ENCODE measurements around the gene KIF21B.

KIF21B gene

DNA sequence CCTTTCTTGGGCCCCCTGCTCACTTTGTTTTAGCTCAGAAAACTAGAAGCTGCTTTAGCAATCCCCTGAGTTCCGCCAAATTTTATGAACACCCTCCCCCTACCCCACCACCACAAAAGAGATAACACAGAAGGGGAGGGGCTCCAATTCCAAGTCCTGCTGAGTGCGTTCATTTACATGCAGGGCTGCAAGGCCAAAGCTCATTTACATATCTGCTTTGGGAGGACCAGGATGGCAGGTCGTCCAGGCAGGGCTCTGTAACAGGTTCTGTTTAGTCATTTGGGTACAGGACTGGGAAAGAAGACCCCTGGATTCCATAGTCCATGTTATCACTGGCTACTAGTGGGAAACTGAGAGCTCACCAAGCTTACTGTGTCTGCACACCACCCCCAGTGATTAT lies 35.9 kb upstream of the KIF21B start:
- no peak for DNase-seq (ENCODE audit: low read depth in 1 of 2, low spot score in 1 of 2)
- TF ChIP-seq JUND (IDR thresholded peaks at IDR 0.05; ENCODE audit: low read depth): no peak
- in situ Hi-C loops (cut with HindIII; ENCODE audit: low pct_unique_long_range_greater_than_20kb, low sequenced_read_pairs): no loop called here

DNA sequence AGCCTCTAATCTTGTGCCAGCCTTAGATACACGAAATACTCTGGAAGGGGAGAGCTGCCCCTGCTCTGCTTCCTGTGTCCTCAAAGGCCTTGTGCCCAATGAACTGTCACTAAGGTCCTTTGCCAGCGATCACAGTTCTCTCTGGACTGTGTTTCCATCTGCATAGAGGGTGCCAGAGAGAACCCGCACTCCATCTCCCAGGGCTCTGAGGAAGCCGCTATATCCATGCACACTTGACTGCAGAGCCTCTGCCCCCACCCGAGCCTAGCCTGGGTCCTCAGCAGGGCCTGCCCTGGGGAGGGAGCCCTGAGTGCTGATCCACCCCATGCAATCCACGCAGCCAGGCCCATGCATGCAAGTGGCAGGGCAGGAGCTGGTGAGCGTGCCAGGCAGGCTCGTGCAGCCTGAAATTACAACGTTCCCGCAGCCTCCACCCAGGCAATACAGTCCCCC lies 30.6 kb upstream of the KIF21B start:
- no peak for TF ChIP-seq JUND (IDR thresholded peaks at IDR 0.05; ENCODE audit: low read depth)
- no peak for DNase-seq (ENCODE audit: low read depth in 1 of 2, low spot score in 1 of 2)
- in situ Hi-C loops (cut with HindIII; ENCODE audit: low pct_unique_long_range_greater_than_20kb, low sequenced_read_pairs): no loop called here

DNA sequence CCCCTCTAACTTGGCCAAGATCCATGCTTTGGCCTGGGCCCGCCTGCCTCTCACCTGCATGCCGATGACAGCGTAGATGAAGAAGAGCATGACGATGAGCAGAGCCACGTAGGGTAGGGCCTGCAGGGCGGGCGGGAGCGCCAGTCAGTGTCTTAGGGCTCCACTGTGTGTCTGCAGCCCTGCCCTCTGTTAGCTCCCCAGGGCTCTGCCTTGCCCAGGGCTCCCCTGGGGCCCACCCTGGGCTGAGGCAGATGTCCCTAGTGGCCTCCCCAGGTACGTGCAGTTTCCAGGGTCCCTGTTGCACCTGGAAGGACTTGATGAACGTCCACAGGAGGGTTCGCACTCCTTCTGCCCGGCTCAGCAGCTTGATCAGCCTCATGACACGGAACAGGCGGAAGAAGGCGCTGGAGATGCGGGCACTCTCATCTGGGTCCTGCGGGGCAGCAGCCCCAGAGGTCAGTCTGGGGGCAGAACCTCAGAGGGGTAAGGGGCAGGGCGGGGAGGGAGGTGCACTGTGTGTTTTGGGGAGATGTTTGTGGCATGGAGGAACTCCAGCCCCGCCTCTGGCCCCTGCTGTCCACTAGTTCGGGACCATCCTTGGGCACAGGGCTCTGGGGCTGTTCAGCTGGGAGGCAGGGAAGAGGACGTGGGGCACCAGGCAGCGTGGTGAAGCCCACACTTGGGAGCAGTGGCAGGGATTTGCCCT lies 29.8 kb upstream of the KIF21B start:
- in situ Hi-C loops (cut with HindIII; ENCODE audit: low pct_unique_long_range_greater_than_20kb, low sequenced_read_pairs): no loop called here
- DNase-seq (ENCODE audit: low read depth in 1 of 2, low spot score in 1 of 2): no peak
- TF ChIP-seq JUND (IDR thresholded peaks at IDR 0.05; ENCODE audit: low read depth): no peak

DNA sequence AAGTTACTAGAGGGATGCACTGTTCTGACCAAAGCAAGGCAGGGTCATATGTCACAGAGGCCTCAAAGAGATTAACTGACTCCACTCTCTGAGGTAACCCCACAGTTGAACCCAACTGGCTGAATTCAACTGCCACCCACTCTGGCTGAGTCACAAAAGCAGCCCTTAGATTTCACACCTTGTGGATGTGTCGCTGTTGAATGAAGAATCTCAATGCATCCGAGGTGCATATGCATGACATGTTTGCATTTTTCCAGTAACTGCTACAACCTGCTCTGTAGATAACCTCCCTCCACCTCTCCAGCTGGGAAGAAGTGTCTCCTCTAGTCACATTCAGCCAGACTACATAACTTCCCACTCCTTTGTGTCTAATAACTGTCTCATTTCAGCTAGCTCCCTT lies 27.9 kb upstream of the KIF21B start:
- in situ Hi-C loops (cut with HindIII; ENCODE audit: low pct_unique_long_range_greater_than_20kb, low sequenced_read_pairs): no loop called here
- TF ChIP-seq JUND (IDR thresholded peaks at IDR 0.05; ENCODE audit: low read depth): no peak
- no peak for DNase-seq (ENCODE audit: low read depth in 1 of 2, low spot score in 1 of 2)

DNA sequence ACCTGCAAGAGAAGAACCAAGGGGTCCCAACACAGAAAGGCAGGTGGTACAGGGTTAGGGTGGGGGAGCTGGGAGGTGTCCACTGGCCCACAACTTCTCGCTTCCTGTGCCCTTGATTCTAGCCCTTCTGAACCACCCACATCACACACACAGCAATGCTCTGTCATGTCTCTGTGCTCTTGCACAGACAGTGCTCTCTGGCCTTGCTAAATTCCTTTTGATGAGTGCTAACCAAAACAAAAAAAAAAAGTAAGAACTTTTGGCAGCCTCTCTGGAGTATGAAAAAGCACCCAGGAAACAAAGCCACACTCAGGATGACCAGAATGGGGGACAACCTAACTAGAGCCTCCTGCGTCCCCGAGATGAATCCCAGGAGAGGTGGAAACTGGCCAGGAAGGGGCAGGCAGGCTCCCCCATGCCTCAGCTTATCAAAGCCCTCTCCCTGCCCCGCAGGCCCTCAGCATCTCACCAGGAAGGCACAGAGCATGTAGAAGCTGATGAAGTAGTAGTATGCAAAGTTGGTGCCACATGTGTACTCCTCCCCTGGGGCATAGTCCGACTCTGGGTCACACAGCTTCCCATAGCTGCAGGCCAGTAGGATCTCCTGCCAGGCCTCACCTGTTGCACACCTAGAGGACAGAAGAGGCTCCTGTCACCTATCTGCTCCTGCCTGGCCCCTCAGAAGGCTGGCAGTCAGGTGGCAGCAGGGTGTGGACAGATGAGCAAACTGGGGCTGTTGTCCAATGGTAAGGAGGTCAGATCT lies 27.2 kb upstream of the KIF21B start:
- no peak for TF ChIP-seq JUND (IDR thresholded peaks at IDR 0.05; ENCODE audit: low read depth)
- no peak for DNase-seq (ENCODE audit: low read depth in 1 of 2, low spot score in 1 of 2)
- in situ Hi-C loops (cut with HindIII; ENCODE audit: low pct_unique_long_range_greater_than_20kb, low sequenced_read_pairs): no loop called here

DNA sequence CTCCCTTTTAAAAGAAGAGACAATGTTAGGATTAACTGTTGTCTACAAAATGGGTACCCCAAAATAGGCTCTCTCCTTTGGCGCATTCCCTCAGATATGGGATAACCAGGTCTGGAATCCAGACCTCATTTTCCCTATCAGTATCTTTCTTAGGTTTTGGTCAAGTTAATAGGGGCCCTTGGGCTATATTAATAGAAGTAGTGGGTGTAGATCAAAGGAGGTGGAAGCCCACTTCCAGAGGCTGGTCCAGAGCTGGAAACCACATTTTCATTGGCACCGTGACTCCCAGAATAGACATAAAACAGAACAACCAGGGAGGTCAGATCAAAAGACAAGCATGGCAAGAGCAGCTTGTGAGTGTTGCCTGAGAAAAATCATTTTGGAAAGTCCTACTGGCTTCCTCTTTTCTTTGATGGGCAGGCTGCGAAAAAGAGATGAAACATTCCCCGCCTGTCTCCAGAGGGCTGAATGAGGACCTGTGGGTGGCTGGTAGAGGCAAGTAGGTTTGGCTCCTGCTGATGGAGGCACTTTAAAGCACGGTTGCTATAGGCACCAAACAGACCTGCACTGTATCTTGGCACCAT lies 25.8 kb upstream of the KIF21B start:
- TF ChIP-seq JUND (IDR thresholded peaks at IDR 0.05; ENCODE audit: low read depth): no peak
- DNase-seq (ENCODE audit: low read depth in 1 of 2, low spot score in 1 of 2): no peak
- in situ Hi-C loops (cut with HindIII; ENCODE audit: low pct_unique_long_range_greater_than_20kb, low sequenced_read_pairs): no loop called here

DNA sequence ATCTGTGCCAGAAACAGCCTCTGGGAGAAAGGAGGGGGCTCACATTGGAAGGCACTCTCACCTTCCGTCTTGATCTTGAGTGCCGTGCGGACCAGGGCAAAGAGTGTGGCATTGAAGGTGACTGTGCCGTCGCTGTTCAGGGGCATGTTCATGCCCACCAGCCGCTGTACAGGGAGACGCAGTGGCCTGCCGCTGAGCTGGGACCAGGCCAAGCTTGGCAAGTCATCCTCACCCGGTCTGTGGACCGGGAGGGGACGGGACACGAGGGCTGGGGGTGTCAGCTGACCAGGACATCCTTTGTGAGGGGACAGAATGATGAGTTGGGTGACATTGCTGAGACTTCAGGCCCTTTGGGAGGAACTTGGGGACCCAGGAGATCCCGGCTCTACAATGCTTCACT lies 25.0 kb upstream of the KIF21B start:
- no peak for TF ChIP-seq JUND (IDR thresholded peaks at IDR 0.05; ENCODE audit: low read depth)
- in situ Hi-C loops (cut with HindIII; ENCODE audit: low pct_unique_long_range_greater_than_20kb, low sequenced_read_pairs): no loop called here
- no peak for DNase-seq (ENCODE audit: low read depth in 1 of 2, low spot score in 1 of 2)

DNA sequence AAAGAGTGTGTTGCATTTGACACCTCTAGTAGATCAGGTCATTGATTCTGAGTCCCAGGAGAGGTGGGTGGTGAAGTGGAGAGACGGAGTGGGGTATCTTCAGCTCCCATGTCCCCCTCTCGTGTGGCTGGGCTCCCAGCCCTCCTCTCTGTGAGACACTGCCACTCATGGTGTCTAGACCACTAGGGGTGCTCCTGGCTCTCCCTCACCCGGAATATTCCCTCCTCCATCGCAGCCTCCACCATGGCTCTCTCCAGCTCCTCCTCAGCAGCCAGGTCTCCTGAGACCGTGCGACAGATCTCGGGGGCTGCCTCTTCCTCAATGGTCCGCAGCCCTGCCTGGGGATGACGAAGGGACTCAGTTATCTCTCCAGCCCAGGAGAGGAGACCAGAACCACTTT lies 20.6 kb upstream of the KIF21B start:
- in situ Hi-C loops (cut with HindIII; ENCODE audit: low pct_unique_long_range_greater_than_20kb, low sequenced_read_pairs): no loop called here
- no peak for TF ChIP-seq JUND (IDR thresholded peaks at IDR 0.05; ENCODE audit: low read depth)
- no peak for DNase-seq (ENCODE audit: low read depth in 1 of 2, low spot score in 1 of 2)

DNA sequence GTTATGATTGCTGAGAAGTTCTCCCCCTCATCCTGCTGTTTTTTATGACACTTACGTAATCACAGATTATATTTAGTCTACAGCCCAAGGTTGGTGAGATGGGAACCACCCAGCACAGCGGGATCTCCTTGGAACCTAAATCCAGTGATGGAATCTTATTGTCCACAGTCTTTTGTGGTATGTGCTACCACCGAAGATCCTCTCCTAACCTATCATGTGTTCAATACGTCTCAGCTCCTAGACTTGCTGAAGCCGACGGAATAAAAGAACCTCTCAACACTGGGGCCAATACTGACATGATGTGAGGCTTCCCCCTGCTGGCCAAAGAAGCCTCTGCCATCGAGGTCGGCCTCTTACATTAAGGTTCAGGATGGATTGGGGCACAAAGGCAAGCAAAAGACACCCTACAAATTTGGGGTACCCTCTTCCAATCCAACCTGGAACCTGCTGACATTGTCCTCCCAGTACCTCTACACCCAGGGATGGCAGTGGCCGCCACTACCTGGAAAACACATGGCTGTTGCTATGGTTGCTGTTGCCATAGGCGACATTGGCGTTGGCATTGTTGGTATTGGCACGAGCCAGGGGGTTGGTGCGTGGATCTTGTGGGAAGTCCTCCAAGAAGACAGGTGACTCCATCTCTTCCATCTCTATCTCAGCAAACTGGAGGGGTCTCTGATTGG lies 19.4 kb upstream of the KIF21B start:
- TF ChIP-seq JUND (IDR thresholded peaks at IDR 0.05; ENCODE audit: low read depth): no peak
- DNase-seq (ENCODE audit: low read depth in 1 of 2, low spot score in 1 of 2): peak; percentile 80 to 86
- in situ Hi-C loops (cut with HindIII; ENCODE audit: low pct_unique_long_range_greater_than_20kb, low sequenced_read_pairs): no loop called here

DNA sequence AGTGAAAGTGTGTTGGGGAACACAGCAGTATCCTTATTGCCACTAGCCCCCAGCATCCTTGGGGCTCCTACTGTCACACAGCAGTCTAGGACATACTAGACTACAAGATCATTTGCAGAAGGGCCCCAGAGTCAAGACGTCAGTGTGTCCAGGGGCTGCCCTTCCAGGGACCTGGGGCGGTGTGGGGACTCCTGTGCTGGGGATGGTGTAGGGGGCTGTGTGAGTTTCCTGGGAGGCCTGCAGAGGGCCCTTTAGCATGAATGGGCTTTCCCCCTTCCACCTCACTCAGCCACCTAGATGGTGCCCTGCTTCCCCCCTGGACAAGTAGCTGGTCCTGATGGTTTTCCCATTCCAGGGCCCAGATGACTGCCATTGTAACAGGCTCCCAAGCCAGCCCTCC lies 17.5 kb upstream of the KIF21B start:
- no peak for TF ChIP-seq JUND (IDR thresholded peaks at IDR 0.05; ENCODE audit: low read depth)
- DNase-seq (ENCODE audit: low read depth in 1 of 2, low spot score in 1 of 2): no peak
- in situ Hi-C loops (cut with HindIII; ENCODE audit: low pct_unique_long_range_greater_than_20kb, low sequenced_read_pairs): no loop called here

DNA sequence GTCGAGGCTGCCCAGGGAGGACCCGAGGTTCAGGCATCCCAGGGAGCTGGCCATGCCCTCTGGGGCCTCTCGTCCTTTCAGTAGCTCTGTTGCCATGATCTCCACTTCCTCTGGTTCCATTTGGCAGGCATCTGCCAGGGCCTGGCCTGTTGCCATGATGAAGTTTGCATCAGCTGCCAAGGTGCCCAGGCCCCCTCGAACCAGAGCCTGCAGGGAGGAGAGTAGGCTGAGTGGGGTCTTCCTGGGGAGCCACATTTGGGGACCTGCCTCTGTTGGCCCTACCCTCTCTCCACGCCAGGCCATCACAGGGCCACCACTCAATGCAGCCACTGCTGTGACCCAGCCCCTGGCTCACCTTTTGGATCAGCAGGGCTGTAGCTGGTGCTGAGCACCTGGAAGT lies 16.4 kb upstream of the KIF21B start:
- in situ Hi-C loops (cut with HindIII; ENCODE audit: low pct_unique_long_range_greater_than_20kb, low sequenced_read_pairs): no loop called here
- DNase-seq (ENCODE audit: low read depth in 1 of 2, low spot score in 1 of 2): no peak
- TF ChIP-seq JUND (IDR thresholded peaks at IDR 0.05; ENCODE audit: low read depth): no peak

DNA sequence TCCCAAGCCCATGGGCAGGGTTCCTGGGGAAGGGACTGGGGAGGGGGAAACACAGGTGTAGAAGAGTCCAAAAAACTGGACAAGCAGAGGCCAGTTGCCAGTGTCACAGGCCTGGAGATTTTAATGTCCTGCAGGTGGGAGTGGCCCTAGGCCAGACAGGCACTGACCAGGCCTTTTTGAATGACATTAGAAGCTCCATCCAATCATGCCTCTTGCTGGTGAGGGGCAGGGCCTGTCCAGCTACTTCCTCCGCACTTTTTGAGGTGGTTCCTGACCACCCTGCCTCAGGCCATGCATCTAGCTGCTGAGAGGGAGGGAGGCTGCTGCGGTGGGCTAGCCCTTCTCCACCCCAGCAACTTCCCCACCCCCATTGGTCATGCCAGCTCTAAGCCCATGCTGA lies 15.9 kb upstream of the KIF21B start:
- TF ChIP-seq JUND (IDR thresholded peaks at IDR 0.05; ENCODE audit: low read depth): no peak
- no peak for DNase-seq (ENCODE audit: low read depth in 1 of 2, low spot score in 1 of 2)
- in situ Hi-C loops (cut with HindIII; ENCODE audit: low pct_unique_long_range_greater_than_20kb, low sequenced_read_pairs): no loop called here
